NCI-H2227 treated with DMSO at 0.1 percent for 48 hours (cell line): Measurements from ENCODE around the gene RPGRIP1.
A peak's percentile ranks its signal among the peaks of the same experiment; 100 is the strongest.
"Not testable (repeated sequence)": the region's sequence is repeated elsewhere in the genome, so short reads cannot be mapped to it uniquely, and the experiment has no call there.

ENCODE experiments used
- DNase-seq: peaks from one replicate; lab custom pipeline; 2025; lab: John Stamatoyannopoulos, UW

RPGRIP1 gene

GRCh38 chr14:21258005-21258888 lies 21.6 kb upstream of the RPGRIP1 start:
- no peak for DNase-seq

GRCh38 chr14:21258889-21259787 lies 20.7 kb upstream of the RPGRIP1 start:
- no peak for DNase-seq

GRCh38 chr14:21261824-21262223 lies 18.1 kb upstream of the RPGRIP1 start:
- DNase-seq = no peak

GRCh38 chr14:21262410-21262809 lies 17.5 kb upstream of the RPGRIP1 start:
- DNase-seq = no peak

- no peak for DNase-seq
Measured at GRCh38 chr14:21263284-21264024, 16.4 kb upstream of the RPGRIP1 start.

GRCh38 chr14:21264025-21264801 lies 15.7 kb upstream of the RPGRIP1 start:
- no peak for DNase-seq

GRCh38 chr14:21267431-21267845 lies 12.4 kb upstream of the RPGRIP1 start:
- DNase-seq = no peak

- no peak for DNase-seq
Measured at GRCh38 chr14:21267886-21268616, 11.8 kb upstream of the RPGRIP1 start.

- DNase-seq = peak; percentile 40
Measured at GRCh38 chr14:21268617-21269251, 11.1 kb upstream of the RPGRIP1 start.

GRCh38 chr14:21269252-21270046 lies 10.4 kb upstream of the RPGRIP1 start, which contains the start of gene HNRNPC:
HNRNPC (minus strand) TSS chr14:21269442; CDS start chr14:21234193, 35,249 bp downstream.
- DNase-seq = peak; percentile 99

- not testable (repeated sequence) for DNase-seq
Measured at GRCh38 chr14:21272661-21273060, 7.2 kb upstream of the RPGRIP1 start.

- DNase-seq = no peak
Measured at GRCh38 chr14:21275261-21275858, 4.5 kb upstream of the RPGRIP1 start.

- DNase-seq = no peak
Measured at GRCh38 chr14:21278632-21279031, 1.3 kb upstream of the RPGRIP1 start.

GRCh38 chr14:21281917-21282316 lies 2.0 kb downstream of the RPGRIP1 start:
- DNase-seq = not testable (repeated sequence)

GRCh38 chr14:21286516-21286915 lies 6.6 kb downstream of the RPGRIP1 start:
- DNase-seq = not testable (repeated sequence)

- no peak for DNase-seq
Measured at GRCh38 chr14:21287168-21287567, 7.3 kb downstream of the RPGRIP1 start.

GRCh38 chr14:21294026-21294425 lies 14.1 kb downstream of the RPGRIP1 start:
- DNase-seq = not testable (repeated sequence)

- DNase-seq = no peak
Measured at GRCh38 chr14:21298358-21298757, 18.5 kb downstream of the RPGRIP1 start.
